Fibroblast of lung (primary cell): ENCODE measurements around the gene RIMS4. TPM values are rescaled to one million over a fixed set of nuclear protein-coding genes. Genes with fewer than 3 reads are reported as not detected.
A peak's percentile ranks its signal among the peaks of the same experiment; 100 is the strongest.

ENCODE experiments used
- DNase-seq, 2 donors: peaks; one replicate each; pipeline versions ENCODE4 v3.0.0 to v3.0.0-alpha.2; 2010; ENCODE audit warnings: low read depth in 2 of 2
- H2AFZ ChIP-seq: 2 replicates; pipeline ENCODE4 v1.5.1; 2012; ENCODE audit warnings: low read length, control low read depth, inconsistent platforms
- H3K27ac ChIP-seq: 2 replicates; pipeline ENCODE4 v1.5.1; 2011; ENCODE audit warnings: low read length, control low read depth; ENCODE audit not compliant: insufficient read depth
- H3K27me3 ChIP-seq: 2 replicates; pipeline ENCODE4 v1.5.1; 2011; ENCODE audit warnings: mild to moderate bottlenecking, low read length; ENCODE audit not compliant: control insufficient read depth, insufficient read depth
- H3K36me3 ChIP-seq: 2 replicates; pipeline ENCODE4 v1.5.1; 2011; ENCODE audit warnings: low read length; ENCODE audit not compliant: control insufficient read depth, insufficient read depth
- H3K4me1 ChIP-seq: 2 replicates; pipeline ENCODE4 v1.5.1; 2011; ENCODE audit warnings: low read length; ENCODE audit not compliant: control insufficient read depth, insufficient read depth; ENCODE audit errors: extremely low read depth
- H3K4me2 ChIP-seq: 2 replicates; pipeline ENCODE4 v1.5.1; 2011; ENCODE audit warnings: low read length, control low read depth; ENCODE audit not compliant: insufficient read depth; ENCODE audit errors: extremely low read depth
- H3K4me3 ChIP-seq, 4 experiments: fragments of 200-600 bp in 1 of 4; sonication (generic) in 1 of 4; replicated peaks in 1 of 4; 2 replicates each; pipeline ENCODE4 v1.5.1; 2011 to 2016; ENCODE audit warnings: low read length in 4 of 4, low read depth in 3 of 4, mild to moderate bottlenecking in 3 of 4, control low read depth in 2 of 4, inconsistent platforms in 1 of 4, mixed read lengths in 1 of 4; ENCODE audit not compliant: insufficient read depth in 1 of 4; ENCODE audit errors: control extremely low read depth in 1 of 4
- H3K79me2 ChIP-seq: 2 replicates; pipeline ENCODE4 v1.5.1; 2012; ENCODE audit warnings: mild to moderate bottlenecking, low read length, inconsistent platforms; ENCODE audit not compliant: control insufficient read depth, insufficient read depth
- H3K9ac ChIP-seq: 2 replicates; pipeline ENCODE4 v1.5.1; 2011; ENCODE audit warnings: mild to moderate bottlenecking, low read length, control low read depth; ENCODE audit not compliant: insufficient read depth
- H3K9me3 ChIP-seq: 2 replicates; pipeline ENCODE4 v1.5.1; 2012; ENCODE audit warnings: low read depth, low read length; ENCODE audit not compliant: control insufficient read depth, insufficient read depth
- H4K20me1 ChIP-seq: 2 replicates; pipeline ENCODE4 v1.5.1; 2011; ENCODE audit warnings: low read length; ENCODE audit not compliant: control insufficient read depth, insufficient read depth; ENCODE audit errors: extremely low read depth
- CTCF ChIP-seq, 2 donors: IDR thresholded peaks in 1 of 2; conservative IDR thresholded peaks in 1 of 2; 1 replicate in 1 of 2; 2 replicates in 1 of 2; pipeline ENCODE4 v1.5.1; 2011 to 2012; ENCODE audit warnings: low read length in 2 of 2, control low read depth in 1 of 2, inconsistent platforms in 1 of 2, low read depth in 1 of 2, mild to moderate bottlenecking in 1 of 2
- EZH2 ChIP-seq: IDR thresholded peaks from 2 replicates; pipeline ENCODE4 v1.5.1; 2012; ENCODE audit warnings: low read length, control low read depth, mild to moderate bottlenecking; ENCODE audit errors: missing control alignments
- polyA plus RNA-seq, 2 donors: library from polyadenylated mRNA; depleted of rRNA in 1 of 2; stranded (reverse) in 1 of 2; unstranded in 1 of 2; fragments of >200 nt; gene quantifications; 2 replicates each; pipeline ENCODE4 v1.2.1, GENCODE V29; 2011 to 2012; ENCODE audit warnings: missing spikeins in 1 of 2
- total RNA-seq: library from RNA; depleted of rRNA; stranded (reverse); fragments of >200 nt; gene quantifications from 2 replicates; pipeline ENCODE4 v1.2.1, GENCODE V29; 2014

The RIMS4 gene
- total and polyA plus RNA-seq, 2 donors (not counting 1 experiment from before 2014, with no cell fraction given) = under 0.01 to 0.03 TPM

DNA sequence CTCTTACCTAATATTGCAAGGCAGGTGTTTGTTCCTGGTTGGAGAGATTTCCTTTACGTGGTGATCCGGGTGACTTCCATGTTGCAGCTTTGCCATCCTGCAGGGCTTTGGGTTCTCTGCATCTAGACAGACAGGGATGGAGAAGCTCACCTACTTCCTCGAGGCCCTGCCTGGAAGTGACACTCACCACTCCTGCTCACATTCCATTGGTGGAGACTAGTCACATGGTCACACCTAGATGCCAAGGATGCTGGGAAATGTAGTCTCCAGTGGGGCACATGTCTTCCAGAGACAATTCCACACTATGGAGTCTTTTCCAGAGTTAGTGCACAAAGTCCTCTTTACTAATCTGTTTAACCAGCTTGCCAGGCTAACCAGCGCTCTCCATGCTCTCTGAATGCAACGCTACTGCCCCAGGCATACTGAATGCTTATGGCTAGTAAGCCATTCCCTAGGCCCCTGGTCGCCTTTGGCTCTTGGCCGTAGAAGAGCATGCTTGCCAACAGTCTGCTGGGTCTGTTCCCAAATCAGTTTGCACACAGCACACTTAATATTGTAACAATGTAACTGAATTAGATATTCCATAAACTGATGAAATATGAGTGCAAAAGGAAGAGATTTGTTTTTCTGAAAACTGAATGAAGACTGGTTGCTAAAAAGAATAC lies 71.4 kb downstream of the RIMS4 start:
- no peak for TF ChIP-seq CTCF (conservative IDR thresholded peaks at IDR 0.05 in 1 of 2, IDR thresholded peaks at IDR 0.05 in 1 of 2; ENCODE audit: low read depth in 1 of 2, low read length in 2 of 2)
- TF ChIP-seq EZH2 = no peak
- Histone ChIP-seq H3K79me2 (no peaks in the 10 kb centered on the region), H3K36me3 (no peaks in the 10 kb centered on the region), H3K4me3 (no peak overlapping the region), H3K27ac (no peak overlapping the region), H3K27me3 (peaks cover 22% of the 10 kb centered on the region), H4K20me1 (no peaks in the 10 kb centered on the region), H3K9ac (no peak overlapping the region), H2AFZ (no peak overlapping the region), H3K9me3 (no peaks in the 10 kb centered on the region), H3K4me1 (peaks cover 2% of the 10 kb centered on the region), H3K4me2 (no peak overlapping the region)
- peak; percentile 63 to 67 for DNase-seq

- Histone ChIP-seq H3K4me2 (no peak overlapping the region), H3K79me2 (no peaks in the 10 kb centered on the region), H4K20me1 (no peaks in the 10 kb centered on the region), H3K27me3 (peaks cover 12% of the 10 kb centered on the region), H3K4me3 (no peak overlapping the region), H3K27ac (no peak overlapping the region), H3K36me3 (no peaks in the 10 kb centered on the region), H3K9me3 (no peaks in the 10 kb centered on the region), H3K4me1 (peaks cover 2% of the 10 kb centered on the region), H3K9ac (no peak overlapping the region), H2AFZ (no peak overlapping the region)
- no peak for TF ChIP-seq CTCF (conservative IDR thresholded peaks at IDR 0.05 in 1 of 2, IDR thresholded peaks at IDR 0.05 in 1 of 2; ENCODE audit: low read depth in 1 of 2, low read length in 2 of 2)
- TF ChIP-seq EZH2 = no peak
- DNase-seq = no peak
Measured at GRCh38 chr20:44737116-44737515, 73.2 kb downstream of the RIMS4 start.

GRCh38 chr20:44736170-44737021 lies 74.0 kb downstream of the RIMS4 start:
- no peak overlapping the region for H3K4me2 ChIP-seq

More at GRCh38 chr20:44736170-44737021, 74.0 kb downstream of the RIMS4 start:
- Histone ChIP-seq H3K9me3 (no peaks in the 10 kb centered on the region), H3K4me1 (peaks cover 2% of the 10 kb centered on the region), H3K27me3 (peaks cover 6% of the 10 kb centered on the region), H3K27ac (no peak overlapping the region), H3K36me3 (no peaks in the 10 kb centered on the region), H3K9ac (no peak overlapping the region), H2AFZ (peak overlapping the region; percentile 1), H3K79me2 (no peaks in the 10 kb centered on the region), H4K20me1 (no peaks in the 10 kb centered on the region), H3K4me3 (no peak overlapping the region)
- no peak for TF ChIP-seq CTCF (conservative IDR thresholded peaks at IDR 0.05 in 1 of 2, IDR thresholded peaks at IDR 0.05 in 1 of 2; ENCODE audit: low read depth in 1 of 2, low read length in 2 of 2)
- no peak for TF ChIP-seq EZH2
- peak; percentile 76 to 78 for DNase-seq
